ENCODE results near the gene MYO3B.

Gene MYO3B

DNA sequence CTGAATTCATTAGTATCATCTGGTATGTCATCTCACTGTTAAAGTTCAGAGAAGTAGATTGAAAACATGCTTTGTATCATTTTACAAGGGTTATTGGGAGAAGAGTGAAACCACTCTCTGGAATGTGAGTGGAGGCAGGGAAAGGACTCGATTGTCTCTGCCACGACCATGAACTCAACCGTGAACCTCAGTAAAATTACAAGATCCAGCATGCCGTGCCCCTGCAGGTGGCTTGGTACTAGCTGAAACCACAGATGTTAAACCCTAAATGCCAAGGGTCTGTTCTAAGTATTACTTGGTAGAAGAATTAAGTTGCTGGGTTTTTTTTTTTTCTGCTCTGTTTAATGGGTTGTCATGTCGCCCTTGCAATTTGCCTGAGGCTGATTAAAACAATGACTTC, 197.2 kb downstream of the MYO3B start:
- no peak for FAIRE-seq

DNA sequence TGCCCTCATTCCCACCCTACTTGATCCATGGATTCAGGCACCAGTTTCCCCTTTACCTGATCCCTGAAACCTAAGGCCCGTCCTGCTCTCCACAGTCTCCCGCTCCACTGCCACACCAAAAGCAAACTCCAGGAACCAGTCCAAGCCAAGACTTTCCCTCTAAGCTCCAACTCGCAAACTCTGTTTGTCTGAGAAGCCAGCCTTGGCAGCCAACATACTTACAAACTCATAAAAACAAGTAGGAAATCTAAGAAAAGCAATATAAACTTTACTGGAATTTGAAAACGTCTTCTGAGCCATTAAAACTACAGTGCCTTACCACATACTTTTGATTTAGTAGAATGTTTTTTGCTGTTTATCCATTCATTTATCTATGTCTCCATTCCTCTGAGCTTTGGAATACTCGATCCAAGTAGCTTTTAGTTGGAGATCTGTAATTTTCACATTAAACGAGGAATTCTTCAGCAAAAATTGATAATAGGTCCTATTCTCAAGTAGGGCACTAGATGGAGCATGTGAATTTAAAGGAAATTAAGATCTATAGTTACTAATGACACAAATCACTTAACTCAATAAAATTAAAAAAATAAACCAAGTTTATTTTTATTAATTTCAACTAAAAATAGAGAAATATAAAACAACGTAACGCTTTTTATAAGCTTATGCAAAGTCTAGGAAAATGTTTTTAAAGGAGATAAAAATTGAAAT, 199.7 kb downstream of the MYO3B start:
- peak; percentile 91 for FAIRE-seq

DNA sequence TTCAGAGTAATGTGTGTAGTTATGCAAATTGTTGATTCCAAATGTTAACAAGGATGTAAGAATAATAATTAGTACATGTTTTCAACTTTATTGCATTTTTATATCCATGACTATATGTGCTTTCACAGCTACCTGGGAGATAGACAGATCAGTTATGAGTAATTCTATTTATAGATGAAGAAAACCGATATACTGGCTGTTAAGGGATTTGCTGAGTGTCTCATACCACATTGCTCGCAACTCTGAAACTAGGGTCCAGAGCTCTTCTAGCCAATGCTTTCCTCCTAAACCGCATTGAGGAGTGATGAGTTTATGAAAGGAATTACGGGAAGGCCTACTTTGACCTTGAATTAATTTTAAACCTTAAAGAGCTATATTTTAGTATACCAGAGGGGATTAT, 202.3 kb downstream of the MYO3B start:
- FAIRE-seq, result no peak

DNA sequence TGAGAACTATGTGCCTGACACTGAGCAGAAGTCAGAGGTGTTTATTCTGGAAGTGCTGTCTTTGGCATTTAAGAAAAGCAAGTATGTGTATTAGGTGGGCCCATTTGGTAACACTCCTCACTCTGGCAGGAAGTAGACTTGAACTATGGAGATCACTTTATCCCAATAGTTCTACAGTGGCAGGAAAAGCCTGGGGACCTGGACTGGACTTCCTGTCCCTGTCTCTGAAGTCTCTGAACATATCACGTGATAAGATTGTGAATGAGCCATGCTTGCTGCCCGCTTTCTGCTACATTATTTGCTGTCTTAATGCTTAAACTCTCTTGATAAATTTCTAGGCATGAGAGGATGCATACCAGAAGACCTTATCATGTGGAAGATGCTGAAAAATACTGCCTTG, 203.7 kb downstream of the MYO3B start:
- FAIRE-seq, result no peak

DNA sequence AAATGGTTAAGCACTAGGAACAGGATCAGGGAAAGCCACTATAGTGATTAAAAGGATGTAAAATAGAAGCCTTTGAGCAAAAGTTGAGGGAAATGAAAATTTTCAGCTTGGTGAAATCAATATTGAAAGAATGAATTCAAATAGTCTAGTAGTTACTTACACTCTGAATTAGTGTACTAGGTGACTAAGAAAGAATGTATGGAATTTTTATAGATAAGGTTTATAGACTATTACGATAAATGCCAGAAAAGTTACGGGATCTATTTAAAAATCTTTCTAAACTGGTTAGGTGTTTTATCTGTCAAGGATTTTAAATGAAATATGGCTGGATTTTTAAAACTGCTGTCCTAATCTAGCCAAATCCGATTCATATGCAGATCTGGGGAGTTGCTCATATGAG, 208.6 kb downstream of the MYO3B start:
- FAIRE-seq, result peak; percentile 98

DNA sequence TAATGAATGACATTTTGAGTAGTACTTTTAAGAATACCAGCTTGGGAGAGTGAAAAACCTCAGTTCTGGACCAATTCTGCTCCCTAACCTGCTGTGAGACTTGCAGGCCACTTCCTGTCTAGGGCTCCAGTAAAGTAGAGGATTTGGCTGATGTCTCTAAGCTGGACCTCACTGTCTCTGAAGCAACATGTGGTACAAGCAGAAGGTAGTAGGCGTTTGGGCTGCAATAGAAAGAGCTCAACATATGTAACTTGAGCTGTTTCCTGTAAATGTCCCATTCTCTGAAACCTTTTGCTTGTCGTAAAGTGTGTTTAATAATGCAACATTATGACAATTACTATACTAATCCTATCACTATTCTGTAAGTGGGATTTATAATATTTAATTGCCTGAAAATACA, 213.1 kb downstream of the MYO3B start:
- FAIRE-seq, result no peak

DNA sequence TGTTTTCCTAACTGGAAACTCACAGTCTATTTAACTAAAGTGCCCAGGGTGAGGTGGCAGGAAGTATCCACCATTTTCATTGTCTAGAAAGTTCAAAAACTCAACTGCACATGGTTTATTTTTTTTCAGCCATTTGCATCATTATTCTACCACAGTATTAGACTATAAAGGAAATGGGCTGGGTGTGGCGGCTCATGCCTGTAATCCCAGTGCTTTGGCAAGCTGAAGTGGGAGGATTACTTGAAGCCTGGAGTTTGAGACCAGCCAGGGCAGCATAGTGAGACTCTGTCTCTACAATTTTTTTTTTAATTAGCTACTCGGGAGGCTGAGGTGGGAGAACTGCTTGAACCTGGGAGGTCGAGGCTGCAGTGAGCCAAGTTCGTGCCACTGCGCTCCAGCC, 213.8 kb downstream of the MYO3B start:
- FAIRE-seq, result no peak

DNA sequence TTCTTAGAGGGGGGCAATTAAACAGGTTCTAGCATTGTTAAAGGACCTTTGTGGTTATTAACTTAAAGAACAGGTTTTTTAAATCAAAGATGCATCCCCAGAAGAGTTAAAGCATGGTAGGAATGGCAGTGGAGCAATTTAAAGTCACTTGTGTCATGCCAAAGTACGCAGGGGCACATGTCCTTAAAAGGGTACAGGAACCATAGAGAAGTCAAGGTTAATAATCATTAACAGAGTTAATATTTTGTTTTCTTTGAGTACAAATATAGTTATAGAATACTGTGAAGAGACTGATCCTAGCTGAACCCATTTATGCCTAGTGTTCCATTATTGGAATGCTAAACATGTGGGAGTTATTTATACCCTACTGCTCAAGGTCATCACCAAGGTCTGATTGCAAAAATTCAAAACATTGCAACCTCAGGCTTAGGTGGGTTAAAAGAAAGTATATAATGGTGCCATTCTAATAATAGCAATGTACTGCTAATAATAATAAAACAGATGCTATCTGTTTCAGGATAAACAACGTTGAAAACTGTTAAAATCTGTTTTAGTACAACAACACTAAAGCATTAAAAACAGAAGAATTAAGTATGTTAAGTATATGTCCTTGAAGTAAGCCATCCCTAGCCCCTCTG, 216.0 kb downstream of the MYO3B start:
- peak; percentile 73 for FAIRE-seq

DNA sequence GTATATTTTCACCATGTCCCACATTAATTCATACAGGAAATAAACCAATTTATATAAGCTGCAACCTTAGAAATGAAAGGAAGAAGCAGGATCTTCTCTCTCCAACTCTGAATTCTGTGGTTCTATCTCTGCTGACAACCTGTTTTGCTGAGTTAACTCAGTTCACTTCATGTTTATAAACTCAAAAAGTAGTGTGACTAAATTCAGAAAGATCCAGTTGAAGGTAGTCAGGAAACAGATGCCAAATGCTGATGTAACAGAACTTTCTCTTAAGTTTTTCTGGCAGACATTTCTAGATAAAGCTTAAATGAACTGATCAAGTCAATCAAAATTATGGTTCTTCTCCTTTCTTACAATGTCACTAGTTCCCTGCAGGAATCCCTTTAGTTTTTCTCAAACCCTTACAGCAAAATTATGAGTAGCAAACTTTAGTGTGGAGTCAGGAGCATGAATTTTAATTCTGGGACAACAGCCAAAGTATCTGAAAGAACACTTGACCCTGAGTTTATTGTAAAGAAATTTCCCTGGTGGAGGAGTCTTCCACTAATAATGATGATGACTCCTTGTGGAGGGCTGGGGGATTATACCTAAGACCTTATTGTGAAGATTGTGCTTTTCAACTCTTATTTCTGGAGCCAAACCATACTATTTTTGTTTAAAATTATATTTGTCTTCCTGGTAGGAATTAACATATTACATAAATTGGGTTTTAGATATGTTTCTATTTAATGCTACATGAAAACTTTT, 216.9 kb downstream of the MYO3B start:
- FAIRE-seq, result no peak

DNA sequence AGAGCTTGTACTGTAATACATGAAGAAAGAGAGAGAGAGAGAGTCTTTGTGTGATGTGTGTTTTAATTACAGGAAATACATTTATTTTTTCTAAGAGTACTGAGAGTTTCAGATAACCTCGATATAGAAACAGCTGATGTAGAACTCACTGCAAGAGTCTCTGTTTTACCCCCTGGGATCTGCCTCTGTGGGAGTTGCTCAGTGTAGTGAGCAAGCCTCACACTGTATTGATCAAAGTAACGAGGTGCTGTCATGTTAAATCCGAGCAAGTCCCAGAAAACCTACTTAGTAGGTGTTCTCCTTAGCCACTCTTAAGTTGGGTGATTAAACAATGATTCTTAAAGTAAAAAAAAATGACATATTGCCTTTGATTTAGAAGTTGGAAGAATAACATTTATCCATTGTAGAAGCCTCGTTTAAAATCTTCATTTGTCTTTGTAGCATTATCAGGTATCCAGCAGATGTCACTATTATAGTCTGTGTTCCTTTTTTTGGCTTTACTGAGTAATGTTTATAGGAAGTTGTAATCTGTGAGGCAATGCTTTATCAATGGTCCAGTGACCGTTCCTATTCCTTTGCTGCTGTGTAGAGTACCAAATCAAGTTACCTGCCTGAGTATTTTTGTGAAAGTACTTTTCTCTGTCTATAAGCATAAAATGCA, 219.0 kb downstream of the MYO3B start:
- peak; percentile 68 for FAIRE-seq

DNA sequence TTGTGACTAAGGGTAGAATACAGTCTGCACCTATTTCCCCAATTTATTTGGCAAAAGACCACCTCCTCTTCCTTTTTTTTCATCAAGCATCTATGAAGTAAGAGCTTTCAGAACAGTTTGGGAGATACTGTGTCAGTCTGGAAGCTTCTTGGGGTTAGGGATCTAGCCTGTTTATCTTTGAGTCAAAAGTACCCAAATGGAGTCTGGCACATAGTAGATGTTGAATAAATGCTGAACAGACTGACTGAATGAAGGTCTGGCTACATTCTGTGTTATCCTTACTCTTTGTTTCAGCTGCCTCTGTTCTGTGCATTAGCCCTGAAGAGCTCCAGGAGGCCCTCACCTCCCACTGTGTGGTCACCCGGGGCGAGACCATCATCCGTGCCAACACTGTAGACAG, 223.2 kb downstream of the MYO3B start:
- no peak for FAIRE-seq

DNA sequence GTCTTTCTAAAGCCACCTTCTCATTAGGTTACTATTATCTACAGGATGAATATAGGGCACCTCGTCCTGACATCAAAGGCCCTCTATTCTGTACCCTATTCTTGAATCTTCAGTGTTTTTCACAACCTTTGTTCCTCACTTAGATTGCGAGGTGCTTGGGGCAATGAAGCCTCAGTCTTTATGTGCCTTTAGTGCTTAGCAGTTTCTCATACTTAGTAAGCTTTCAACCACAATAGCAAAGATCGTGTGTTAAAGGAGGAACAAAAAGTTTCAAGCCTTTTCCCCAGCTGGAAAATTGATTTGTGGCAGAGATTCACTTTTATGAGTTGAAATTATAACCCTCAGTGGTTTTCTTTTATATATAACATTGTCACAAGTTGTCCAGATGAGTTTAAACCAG, 226.9 kb downstream of the MYO3B start:
- no peak for FAIRE-seq

DNA sequence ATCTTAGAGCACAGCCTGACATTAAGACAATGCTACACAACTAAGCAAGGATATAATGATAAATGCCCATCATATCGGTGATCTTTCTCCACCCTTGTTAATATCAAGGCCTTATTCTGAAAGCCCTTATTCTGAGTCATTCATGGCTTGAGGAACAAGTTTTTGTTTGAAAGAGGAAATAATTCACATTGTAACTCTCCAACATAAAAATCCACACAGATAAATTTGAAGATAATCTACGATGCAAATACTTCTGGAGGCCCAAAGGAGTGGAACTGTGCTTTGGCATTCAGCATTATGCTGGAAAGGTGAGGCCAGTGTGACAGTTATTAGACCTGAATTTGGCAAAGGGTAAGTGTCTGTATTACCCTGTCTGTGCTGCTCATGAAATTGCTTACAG, 227.4 kb downstream of the MYO3B start:
- no peak for FAIRE-seq

DNA sequence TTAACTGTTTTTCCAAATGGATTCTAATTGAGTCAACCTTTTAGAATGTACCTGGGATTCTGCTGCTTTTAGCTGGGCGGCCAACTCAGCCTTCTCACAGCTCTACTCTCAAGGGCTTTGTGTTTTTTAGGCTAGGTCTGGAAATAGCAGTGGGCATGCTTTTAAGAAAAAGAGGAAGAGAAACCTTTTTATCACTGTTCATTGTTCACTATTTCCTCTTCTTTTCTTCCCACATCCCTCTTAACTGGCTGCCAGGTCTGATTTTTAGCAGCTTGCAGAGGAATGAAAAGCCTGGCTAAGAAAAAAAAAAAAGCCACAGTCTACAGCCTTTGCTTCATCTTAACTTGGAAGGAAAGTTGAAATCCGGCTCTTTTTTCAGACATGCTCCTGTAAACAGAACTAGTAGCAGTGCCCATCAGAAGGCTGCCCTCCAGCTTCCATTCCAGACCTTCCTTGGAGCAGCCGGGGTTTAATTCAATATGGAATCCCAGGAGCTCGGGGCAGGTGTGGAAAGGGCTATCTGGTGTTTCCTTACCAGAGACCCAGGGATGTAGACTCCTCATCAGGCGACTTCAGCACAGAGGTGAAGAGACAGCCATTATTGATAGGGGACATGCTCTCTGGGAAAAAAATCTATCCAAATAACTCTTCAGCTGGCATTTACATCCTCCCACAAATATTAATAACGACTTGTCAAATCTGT, 230.7 kb downstream of the MYO3B start:
- FAIRE-seq, result no peak

DNA sequence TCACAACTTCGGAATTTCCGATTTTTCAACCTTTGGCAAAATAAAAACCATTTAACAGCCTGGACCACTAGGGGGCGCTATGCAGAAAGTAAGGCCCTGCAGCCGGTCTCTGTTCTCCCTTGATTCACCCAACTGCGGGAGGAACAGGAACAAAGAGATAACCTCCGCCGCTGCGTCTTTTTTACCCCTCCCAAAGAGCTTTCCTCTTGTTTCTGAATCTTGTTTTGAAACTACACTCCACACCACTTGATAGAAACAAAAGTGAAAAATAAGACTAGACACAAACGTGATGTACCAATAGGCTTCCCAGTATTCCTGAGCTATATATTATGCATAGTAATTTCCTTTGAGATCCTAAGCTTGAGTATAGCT, 231.2 kb downstream of the MYO3B start:
- FAIRE-seq, result peak; percentile 57

DNA sequence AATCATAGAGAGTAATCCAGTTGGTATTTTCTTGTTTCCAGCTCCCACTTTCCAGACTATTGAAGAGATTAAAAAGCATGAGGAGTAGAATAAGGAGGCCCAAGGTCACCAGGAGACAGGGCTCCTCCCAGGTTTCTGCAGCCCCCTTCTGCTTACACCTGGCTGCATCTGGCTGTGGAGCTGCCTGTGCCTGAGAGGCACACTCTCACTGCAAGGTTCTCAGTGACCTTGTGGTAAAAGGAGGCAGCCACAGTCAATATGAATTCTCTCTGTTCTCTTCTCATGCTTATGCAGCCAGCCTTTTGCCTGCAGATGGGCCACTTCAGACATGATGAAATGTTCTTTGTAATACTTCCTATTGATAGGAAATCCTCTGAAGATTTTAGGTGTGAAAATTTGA, 233.7 kb downstream of the MYO3B start:
- no peak for FAIRE-seq

DNA sequence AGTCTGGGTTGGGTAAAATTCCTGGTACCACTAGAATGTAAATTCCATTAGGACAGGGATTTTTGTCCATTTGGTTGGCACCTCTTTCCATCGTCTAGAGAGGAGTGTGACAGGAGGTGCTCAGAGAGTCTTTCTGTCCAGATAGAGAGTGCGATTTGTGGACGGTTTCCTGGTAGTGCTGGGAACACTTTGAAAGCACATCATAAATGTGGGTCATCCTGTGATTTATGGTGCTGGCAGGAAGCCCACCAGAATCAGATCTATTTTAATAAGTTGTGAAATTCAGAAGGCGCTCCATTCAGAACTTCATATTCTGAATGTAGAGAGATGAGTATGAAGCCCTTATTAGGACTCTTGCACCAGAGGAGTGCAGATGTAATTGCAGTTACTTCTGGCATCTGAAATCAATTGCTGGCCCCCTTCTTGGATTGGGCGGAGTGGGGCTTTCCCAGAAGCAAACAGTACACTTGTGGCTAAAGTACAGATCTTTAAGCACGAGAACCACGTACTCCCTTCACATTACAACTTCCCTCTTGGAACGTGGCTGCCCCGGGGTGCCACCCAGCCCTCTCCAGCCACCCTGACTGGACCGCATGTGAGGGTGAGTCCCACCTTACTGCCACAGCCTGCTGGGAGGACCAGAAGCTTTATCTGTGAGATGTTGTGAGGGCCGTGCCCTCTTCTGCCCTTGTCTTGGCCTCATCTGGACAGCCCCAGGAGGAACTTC, 243.2 kb downstream of the MYO3B start:
- no peak for FAIRE-seq

DNA sequence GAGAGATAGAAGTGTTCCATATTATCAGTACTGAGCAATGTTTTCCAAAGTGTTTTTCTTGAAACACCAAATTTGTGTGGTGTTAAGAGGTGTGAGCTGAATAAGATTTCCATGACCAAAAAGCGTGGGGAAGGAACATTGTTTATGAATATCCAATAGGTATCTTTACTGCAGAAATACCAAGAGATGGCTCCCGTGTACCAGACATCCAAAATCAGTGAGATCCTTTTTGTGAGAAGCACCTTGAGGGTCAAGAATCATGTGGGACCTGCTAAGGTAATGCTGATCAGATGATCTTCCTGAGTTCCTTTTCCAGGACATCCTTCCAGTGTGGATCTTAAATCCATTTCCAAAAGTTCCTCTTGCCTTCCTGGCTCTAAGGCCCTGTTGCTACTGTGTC, 246.0 kb downstream of the MYO3B start:
- FAIRE-seq, result no peak

DNA sequence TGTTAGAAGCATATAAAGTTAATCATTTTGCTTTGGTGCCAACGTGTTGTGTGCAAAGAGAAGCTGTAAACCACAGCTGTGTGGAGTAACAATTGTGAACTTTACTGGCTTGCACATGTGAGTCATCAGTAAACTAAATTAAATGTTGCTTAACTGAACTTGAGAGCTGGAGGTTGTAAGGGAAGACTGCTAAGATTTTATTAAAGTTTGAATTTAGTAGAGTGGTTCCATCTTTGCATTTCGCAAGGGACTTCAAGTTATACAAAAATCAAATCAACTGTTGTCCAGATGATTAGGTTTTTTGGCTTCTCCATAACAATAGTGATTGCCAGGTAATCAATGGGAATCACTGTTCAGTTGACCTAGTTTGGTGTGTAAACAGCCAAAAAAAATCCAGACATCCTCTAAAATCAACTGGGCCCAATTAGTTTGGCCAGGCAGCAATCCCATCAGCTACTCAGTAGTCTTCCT, 247.4 kb downstream of the MYO3B start:
- FAIRE-seq, result no peak

DNA sequence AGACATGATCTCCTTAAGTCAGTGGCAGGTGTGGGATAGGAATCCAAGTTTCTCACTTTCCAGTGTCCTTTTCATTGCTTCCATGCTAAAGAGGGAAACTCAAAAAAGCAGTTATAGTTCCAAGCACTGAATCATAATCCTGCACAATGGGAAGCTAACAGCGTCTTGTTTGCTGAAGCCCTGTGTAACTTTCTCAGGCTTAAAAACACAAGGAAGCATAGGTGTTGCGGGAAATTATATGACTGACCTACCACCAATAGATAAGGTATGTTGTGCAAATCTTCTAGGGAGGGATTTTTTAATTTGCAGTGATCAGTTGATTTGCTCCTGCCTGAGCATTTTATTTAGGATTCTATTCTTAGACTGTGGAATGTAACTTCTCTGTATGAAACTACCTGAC, 250.9 kb downstream of the MYO3B start:
- FAIRE-seq, result no peak

DNA sequence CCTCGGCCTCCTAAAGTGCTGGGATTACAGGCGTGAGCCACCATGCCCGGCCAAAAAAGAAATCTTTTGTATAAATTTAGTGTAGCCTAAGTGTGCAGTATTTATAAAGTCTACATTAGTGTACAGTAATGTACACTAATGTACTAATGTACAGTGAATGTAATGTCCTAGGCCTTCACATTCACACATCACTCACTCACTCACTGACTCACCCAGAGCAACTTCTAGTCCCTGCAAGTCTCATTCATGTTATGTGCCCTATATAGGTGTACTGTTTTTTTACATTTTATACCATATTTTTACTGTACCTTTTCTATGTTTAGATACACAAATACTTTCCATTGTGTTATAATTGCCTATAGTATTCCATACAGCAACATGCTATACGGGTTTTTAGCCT, 254.9 kb downstream of the MYO3B start:
- FAIRE-seq, result no peak

DNA sequence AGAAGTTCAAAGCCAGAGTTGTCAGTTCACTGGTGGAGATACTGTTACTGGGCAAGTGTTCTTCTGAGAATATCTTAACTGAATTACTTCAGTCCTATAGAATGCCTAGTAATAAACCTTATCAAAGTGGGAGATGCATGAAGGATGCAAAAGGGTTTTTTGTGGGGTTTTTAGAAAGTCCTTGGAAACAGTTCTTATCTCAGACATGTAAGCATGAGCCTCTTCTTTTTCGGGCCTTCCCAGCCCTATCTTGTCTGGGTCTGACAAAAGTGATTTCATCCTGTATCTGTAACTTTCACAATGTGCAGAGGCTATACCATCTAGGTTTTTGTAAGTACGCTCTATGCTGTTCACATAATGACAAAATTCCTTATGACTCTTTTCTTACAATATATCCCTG, 255.5 kb downstream of the MYO3B start:
- no peak for FAIRE-seq

Data from G401.6 (cell line).